Activated T-cell treated with anti-CD3 and anti-CD28 coated beads, Interleukin-2, amount 50 U/mL, for 1 hour (primary cell): Measurements from ENCODE around the gene UBE3B.
"Not testable (repeated sequence)": the region's sequence is repeated elsewhere in the genome, so short reads cannot be mapped to it uniquely, and the experiment has no call there.

Experiments
- DNase-seq: peaks from one replicate; pipeline ENCODE4 v3.0.0-alpha.2; 2020

UBE3B gene

DNA sequence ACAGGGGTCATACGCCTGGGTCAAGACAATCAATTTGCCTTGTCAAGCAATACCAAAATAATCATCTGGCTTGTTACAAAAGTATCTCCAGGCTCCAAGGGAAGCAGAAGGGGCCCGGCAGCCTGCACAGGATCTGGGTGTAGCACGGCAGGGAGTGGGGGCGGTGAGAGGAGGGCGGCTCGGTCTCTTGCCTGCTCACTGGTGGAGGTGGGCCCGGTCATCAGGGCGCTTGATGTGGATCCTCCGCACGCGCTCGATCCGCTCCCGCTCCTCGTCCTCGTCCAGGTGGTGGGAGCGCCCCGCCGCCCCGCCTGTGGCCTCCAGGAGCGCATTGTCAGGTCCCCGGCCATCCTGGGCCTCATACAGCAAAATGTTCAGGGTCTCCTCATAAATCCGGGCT lies 26.0 kb upstream of the UBE3B start:
- DNase-seq: no peak

DNA sequence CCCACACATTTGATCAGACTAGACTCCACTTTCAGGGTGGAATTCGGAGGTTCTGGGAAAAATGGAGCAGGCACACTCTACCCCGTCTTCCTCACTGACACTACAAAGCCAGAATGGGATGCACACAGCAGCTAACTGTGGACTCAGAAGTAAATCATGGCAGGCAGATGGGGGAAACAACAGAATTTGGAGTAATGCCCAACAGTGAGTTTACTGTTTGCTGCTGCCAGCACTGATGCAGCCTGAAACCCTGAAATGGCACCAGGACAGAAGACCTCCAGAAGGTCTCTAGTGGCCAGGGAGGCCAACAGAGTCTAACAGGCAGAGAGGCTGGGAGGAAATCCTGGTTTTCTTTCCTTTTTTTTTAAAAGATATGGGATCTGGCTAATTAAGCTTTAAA lies 24.9 kb upstream of the UBE3B start:
- no peak for DNase-seq

DNA sequence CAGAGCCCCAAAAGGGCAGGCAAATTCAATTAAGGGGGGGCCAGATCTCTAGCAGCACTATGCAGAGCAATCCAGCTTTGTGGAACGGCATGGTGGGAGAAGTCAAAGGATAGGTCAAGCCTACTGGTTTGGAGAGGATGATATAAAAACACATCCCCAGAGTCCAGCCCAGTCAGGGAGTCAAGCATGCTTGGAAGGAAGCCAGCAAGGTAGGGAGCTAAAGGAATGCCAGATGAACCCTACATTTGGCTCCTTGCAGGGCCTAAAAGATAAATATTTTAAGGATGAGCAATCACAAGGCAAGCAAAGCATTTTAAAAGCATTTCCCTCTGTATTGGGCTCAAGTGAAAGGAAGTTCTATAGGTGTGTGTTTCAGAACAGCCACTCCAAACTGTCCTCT lies 21.7 kb upstream of the UBE3B start:
- DNase-seq: no peak

DNA sequence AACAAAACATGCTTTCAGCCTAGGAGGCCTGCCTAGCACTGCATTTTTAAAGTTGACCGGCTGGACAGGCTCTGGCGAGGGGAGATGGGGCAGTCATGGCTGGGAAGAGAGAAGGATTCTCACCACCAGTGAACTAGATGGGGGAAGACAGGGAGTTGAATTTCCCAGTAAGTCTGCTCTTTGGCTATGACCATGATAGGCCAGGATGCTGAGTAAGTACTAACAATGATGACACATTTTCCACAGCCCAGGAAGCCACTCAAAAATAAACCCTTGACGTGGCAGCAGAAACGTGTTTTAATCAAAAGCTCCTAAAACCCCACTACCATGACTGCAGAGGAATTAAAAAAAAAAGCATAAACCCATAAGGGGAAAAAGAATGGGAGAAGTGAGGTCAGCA lies 19.3 kb upstream of the UBE3B start:
- DNase-seq: no peak

DNA sequence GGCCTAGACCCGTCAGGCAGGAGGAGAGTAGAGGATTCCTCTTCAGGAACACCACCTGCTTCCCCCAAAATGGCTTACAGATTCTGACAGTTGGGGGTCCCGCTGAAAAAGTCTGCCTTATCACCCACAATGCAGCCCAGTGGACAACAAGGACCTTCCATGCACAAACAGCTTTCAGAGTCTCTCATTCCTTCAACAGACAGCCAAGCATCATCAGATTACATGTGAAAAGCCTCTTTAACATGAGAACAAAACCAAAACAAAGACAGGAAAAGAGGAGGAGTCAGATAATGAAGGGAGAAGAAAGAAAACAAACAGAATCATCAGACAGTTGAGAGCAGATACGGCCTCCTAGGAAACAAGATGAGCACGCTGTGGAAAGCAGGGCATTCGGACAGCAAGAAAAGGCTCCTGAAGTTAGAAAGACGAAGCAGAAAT lies 18.6 kb upstream of the UBE3B start:
- DNase-seq: no peak

DNA sequence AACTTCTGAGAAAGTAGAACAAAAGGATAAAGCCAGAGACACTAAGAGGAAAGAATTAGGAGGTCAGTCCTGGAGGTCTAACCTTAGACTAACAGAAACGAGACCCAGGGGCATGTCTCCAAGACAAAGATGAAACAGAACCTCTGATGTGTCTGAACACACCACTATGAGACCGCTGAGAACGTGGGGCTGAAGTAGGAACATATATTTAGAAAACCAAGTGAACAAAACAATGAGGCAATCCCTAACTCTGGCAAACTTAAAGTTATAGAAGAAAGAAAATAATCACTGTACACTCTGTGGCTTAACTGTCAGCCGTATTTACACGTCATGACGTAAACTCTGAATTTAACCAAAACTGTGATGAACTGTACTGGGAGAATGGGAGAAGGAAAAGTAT lies 18.2 kb upstream of the UBE3B start:
- DNase-seq: no peak

DNA sequence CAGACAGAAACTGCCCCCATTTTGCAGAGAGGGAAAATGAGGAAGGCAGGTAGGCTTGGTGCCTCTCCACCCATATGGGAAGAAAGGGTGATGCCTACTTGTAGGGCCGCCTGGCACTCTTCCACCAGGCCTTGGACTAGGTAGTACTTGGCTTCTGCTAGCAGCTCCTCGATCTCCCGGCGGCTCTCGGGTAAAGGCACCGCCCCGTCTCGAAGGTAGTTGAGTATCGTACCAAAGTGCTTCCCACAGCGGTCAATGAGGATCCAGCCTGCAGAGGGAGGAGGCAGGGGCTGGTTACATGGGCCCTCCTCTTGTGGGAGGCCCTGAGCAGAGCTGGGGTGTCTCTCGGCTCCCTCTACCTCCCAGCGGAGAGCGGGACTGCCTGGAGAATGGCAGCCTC lies 16.9 kb upstream of the UBE3B start:
- no peak for DNase-seq

DNA sequence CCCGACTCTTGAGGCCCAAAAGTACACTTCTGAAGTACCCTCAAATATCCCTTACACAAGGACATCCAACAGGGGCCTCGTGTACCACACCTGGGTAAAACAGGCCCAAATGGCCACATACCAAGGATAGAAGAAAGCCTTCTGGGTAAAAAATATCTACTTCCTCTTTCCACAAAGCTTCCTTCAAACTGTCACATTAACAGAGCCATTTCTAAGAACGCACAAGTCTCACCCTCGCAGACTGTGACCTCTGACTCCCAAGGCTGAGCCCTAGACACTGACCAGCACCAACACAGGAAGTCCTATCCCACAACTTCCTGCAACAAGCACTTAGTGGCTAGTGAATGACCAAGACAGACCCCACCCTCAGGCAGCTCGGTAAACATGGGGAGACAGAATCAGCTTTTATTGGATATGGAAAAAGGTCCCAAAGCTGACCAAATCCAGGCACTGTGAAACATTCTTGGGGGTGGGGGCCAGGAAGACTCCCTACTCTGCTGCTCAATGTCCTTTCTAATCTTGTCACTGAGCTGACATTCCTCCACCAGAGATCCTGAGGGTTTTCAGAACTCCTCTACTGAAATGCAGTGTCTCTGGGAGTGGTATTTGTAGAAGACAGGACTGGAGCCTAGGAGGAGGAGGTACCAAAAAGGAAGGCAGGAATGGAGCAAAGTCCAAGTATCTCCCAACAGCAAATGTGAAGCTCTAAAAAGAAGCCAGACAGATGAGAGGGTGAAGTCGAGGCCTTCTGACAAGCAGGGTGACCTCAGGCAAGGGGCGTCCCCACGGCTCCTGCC lies 16.2 kb upstream of the UBE3B start:
- no peak for DNase-seq

DNA sequence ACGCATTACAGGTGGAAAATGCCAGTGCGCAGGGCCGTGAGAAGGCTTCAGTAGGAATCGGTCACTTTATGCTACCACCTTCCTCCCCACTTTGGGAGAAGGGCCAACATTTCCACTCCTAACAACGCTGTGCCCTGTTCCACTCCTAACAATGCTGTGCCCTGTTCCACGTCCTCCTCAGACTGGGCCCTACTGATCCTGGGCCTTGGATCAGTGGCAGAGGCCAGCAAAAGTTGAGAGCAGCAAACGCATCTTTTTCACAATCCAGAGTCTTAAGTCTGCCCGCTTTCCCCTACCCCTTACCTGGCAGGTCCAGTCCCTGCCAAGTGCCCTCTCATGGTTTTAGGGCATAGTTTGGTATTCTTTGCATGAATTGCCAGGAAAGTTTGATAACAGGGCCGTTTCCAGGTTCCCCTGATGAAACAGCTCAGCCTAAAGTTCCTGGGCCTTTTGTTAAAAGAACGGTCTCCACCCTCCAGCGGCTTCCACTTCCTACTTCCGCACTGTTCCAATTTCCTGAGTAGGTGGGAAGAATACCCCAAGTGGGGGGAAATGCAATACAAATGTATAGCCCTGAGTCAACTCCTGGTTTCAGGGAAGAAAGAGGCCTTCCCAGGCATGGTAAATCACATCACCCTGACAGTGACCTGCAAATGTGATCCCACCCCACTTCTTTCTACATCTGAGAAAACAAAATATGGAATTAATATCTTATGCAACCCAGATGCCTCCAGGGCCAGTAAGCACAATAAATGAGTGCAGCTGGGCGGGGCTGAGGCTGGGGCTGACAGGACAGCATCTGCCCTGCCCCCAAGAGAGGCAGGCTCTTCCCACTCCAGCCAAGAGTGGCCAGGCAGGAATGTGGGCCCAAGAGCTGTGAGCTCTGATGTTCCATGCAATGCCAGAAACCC lies 15.3 kb upstream of the UBE3B start:
- no peak for DNase-seq

DNA sequence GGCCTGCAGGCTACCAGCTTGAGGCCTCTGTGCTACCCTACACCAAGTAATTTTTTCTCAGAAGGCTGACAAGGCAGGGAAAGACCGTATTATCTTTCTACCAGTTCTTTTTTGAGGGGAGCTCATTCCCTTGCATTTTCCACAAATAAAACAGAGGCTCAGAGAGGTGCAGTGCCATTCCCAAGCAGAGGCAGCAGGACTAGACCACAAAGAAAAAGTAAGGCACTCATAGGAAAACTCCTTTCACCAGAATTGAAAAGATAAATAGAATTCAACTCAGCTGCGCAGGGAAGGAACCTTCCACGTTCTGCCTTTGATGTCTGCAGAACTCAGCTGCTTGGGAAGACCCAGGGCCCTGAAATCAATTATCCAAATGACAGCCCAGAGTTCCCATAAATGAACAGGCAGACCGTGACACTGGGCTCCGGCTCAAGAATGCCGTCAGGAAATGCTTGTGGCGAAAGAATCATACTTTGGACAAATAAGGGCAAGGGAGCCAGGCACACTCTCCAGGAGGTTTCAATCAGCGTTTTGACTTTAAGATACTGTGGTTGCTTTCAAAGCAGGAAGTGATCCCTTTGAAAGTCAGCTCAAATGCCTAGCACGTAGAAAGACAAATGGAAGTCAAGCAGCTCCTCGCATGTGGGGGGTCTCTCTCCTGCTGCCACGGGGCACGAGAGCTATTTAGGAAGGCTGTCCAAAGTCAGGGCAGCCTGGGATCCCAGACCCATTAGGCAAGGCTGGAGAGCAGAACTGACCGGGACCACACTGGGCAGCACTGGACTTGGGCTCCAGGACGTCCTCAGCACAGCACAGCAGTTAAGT lies 14.4 kb upstream of the UBE3B start:
- DNase-seq: no peak

DNA sequence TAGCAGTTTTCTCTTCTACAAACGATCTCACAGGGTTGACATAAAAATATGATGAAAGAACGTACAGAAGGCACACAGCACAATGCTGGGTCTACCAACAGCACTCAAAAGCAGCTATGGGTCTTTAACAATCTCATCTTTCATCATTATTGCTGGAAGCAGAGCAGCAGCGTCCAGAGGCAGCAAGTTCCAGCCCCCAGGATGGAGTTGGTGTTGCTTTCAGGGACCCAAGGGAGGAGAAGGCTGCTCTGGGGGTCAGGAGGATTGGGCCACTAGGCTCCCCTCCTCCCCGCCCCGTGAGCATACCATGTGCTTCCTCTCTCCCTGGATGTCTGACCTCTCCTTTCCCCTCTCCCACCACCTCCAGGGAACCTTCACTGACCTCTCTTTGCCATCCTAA lies 13.7 kb upstream of the UBE3B start:
- no peak for DNase-seq

DNA sequence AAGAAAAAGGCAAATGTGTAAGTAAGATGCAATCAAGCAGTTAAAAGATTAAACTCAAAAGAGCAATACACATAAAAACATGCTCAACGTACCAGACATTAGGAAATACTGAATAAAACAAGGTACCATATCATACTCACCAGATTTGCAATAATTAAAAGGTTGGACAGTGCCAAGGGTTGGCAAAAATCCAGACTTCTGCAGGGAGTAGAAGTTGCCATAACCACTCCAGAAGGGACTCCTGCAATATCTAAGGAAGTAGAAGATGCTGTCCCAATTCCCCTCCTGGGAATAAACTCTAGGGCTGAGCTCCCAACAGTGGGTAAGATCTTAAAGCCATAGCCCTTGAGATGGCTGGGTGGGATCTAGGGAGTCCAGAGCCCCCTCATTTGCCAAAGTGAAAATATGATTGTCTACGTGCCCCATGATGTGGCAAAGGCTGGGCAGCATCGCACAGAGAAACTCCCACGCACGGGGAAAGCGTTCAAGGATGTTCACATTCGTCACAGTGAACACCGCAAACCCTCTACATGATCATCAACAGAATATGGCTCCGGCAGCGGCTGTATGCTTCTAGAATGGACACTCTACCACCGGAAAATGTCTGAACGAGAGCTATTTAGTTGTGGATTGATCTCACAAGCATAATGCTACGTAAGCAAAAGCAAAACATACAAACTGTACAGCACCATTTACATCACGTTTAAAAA lies 12.6 kb upstream of the UBE3B start:
- no peak for DNase-seq

DNA sequence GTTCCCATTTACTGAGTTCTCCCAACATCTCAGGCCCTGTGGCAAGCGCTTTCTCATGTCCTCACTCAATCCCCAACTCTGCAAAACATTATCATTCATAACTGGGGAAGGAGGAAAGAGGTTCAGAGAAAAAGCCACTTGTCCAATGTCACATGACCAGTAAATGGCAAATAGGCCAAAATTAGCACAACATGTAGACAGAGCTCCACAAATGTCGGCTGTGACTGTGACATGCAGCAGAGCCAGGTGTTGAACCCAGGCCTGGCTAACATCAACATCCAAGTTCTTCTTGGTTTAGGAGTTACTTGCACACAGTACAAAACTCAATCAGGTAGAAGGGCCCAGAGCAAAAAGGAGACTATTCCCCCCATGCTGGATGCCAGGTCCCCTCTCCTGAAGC lies 11.1 kb upstream of the UBE3B start:
- no peak for DNase-seq

DNA sequence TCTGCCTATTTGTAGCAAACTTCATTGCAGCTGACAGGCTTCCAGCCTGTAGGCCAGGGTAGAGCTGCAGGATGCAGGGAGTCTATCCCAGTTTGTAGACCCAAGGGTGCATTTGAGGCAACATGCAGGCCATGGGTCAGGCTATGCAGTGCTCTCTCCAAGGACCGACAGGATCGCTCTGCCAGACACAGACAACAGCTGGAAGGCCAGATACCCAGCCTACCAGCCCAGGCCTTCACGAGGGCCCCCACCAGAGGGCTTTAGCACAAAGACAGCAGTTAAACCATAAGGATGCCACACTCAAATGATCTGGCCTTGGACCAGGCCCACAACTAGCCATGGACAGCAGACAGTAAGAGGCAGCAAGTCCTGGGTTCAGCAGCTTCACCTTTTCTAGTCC lies 10.6 kb upstream of the UBE3B start:
- DNase-seq: no peak

DNA sequence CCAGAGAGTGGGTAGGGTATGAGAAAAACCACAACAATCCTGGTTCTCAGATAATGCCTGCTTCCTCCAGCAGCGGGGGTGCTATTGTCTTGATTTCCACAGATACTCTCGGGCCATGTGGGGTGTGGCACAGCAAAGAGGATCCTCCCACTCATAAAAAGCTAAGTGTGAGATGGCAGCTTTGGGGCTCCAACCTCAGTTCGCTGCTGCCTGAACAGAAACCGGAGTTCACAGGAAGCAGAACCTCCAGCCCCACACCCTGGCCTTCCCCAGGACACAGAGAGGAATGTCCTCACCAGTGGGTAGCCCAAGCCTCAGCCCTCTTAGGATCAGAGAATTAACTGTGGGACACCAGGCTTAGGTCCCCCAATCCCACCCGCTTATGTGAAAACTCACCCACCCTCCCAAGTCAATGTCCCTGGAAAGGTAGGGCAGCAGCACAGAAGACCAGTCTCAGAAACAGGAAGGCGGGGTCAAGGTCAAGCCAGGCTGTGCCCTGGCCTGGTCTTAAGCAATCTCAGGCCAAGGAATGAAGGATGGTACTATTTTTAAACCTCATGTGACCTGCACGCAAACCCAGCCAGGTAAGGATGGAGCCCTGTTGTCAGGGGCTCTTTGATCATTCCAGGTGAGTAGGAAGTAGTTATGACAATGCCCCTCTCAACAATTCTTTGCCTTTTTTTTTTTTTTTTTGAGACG lies 9.3 kb upstream of the UBE3B start:
- no peak for DNase-seq

DNA sequence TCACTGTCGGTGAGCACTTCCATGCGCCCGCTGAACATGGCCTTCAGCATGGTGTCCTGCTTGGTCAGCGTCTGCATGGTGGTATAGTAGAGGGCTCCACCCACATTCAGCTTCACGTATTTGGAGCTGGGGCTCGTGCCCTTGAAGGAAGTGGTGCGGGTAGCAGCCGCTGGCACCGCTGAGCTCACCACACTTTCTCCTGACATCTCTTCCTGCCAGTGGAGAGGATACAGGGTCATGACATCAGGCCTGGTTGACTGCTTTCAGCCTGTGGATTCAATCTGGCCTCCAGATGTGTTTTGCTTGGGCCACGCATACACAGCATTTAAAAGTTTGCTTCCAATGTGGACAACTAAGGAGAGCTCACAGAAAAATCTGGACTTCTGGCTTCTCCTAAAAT lies 7.9 kb upstream of the UBE3B start:
- no peak for DNase-seq

DNA sequence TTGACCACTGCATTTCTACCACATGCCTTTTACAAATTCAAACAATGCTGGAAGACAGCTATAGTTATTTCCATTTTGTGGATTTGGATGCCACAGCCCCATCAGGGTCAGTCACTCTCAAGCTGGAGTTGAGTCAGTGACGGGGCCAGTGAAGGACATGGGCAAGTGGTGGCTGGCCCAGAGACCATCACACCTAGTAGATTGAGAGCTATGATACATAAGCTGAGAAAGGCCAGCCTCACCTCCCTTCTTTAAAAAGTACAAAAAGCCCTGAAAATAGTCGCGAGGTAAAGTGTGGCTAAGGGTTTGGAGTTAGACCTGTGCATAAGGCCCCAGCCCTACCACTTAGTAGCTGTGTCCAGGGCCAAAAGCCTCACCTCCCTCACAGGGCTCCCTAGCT lies 4.4 kb upstream of the UBE3B start:
- DNase-seq: no peak

DNA sequence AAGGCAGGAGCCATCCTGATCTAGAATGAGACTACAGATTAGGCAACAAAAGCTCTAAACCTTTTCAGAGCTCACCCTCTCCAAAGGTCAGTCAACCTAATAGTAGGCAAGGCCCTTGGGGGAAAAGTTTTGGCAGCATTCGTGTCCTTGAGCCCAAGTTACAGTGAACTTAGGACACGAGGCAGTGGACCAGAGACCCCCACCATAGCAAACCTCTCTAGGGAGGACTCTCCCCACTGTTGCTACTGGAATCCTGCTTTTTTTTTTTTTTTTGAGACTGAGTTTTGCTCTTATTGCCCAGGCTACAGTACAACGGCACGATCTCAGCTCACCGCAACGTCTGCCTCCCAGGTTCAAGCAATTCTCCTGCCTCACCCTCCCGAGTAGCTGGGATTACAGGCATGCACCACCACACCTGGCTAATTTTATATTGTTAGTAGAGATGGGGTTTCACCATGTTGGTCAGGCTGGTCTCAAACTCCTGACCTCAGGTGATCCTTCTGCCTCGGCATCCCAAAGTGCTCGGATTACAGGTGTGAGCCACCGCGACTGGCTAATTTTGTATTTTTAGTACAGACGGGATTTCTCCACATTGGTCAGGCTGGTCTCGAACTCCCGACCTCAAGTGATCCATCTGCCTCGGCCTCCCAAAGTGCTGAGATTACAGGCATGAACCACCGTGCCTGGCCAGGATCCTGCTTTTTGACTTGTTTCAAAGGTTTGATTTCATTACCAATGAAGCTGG lies 3.7 kb upstream of the UBE3B start:
- not testable (repeated sequence) for DNase-seq

DNA sequence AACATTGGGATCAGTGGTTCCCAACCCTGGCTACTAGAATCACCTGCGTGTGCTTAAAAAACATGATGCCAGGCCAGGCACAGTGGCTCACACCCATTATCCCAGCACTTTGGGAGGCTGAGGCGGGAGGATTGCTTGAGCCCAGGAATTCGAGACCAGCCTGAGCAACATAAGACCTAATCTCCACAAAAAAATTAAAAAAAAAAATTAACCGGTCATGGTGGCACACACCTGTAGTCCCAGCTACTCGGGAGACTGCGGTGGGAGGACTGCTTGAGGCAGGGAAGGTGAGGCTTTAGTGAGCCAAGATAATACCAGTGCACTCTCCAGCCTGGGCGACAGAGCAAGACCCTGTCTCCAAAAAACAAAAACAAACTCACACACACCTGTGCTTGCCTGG lies 2.3 kb upstream of the UBE3B start:
- no peak for DNase-seq

DNA sequence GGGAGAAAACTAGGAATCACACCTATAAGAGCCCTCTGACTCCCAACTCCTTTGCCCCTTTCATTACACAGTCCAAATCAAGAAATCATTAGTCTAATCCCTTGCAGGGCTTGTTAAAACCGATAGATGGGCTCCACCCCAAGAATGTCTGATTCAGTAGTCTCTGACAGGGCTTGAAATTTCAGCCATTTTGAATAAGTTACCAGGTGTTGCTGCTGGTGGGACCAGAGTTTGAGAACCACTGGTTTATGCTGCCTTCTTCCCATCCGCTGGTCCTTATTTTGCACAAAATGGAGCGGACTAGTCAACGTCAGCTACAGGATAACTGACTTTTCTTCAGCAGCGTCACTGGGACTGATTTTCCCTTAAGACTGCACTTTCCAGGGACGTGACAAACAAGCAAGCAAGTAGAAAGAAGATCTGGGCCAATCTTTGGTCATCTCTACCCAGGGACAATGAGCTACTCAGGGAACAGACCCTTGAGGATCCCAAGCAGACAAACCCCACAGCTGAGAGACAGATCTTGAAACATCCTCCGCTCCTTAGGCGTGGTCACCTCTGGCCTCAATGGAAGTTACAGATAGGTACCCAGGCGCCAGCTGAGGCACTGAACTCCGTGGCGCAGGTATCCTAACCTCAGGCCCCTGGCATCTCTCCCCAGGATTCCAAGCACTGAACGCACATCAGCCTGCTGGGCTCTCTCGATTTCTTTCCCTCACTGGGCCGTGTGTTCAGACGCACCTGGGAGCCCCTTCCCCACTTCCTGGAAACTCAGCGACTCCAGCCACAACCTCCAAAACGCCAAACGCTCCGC lies 1.2 kb upstream of the UBE3B start:
- DNase-seq: no peak
